Upper lobe of left lung (tissue), 6 donors: Measurements from ENCODE around the gene KRT32. TPM values are rescaled to one million over a fixed set of nuclear protein-coding genes. Genes with fewer than 3 reads are reported as not detected.
A peak's percentile ranks its signal among the peaks of the same experiment; 100 is the strongest.

Experiments used
- ATAC-seq, 2 donors: fragments of 200-7000 bp; cut with Tn5 transposase; one replicate each; pipeline ENCODE4 v1.9.1; 2022; ENCODE audit warnings: mild to moderate bottlenecking in 2 of 2, moderate library complexity in 2 of 2; ENCODE audit not compliant: low FRiP score in 2 of 2
- DNase-seq, 2 donors: peaks; one replicate each; pipeline ENCODE4 v3.0.0-alpha.2; 2019 to 2020
- H3K27ac ChIP-seq, 4 donors: fragments of 200-600 bp; sonication (generic); one replicate each; pipeline ENCODE4 v1.5.1; 2016 to 2019
- H3K27me3 ChIP-seq, 4 donors: fragments of 200-600 bp; sonication (generic); one replicate each; pipeline ENCODE4 v1.5.1; 2017 to 2019
- H3K36me3 ChIP-seq, 4 donors: fragments of 200-600 bp; sonication (generic); one replicate each; pipeline ENCODE4 v1.5.1; 2016 to 2019
- H3K4me1 ChIP-seq, 4 donors: fragments of 200-600 bp; sonication (generic); one replicate each; pipeline ENCODE4 v1.5.1; 2018 to 2019
- H3K4me3 ChIP-seq, 4 donors: fragments of 200-600 bp; sonication (generic); one replicate each; pipeline ENCODE4 v1.5.1; 2017 to 2019; ENCODE audit warnings: mild to moderate bottlenecking in 2 of 4, moderate library complexity in 1 of 4
- H3K9me3 ChIP-seq, 4 donors: fragments of 200-600 bp; sonication (generic); one replicate each; pipeline ENCODE4 v1.5.1; 2018 to 2019
- EP300 ChIP-seq, 4 donors: sonication (generic); formaldehyde crosslinking; IDR thresholded peaks; one replicate each; pipeline ENCODE4 v1.5.1; 2017; ENCODE audit warnings: antibody characterized with exemption in 4 of 4, control low read depth in 2 of 4
- POLR2A ChIP-seq, 4 donors: fragments of 450-650 bp; IDR thresholded peaks; one replicate each; pipeline ENCODE4 v1.5.1; 2016 to 2017; ENCODE audit warnings: antibody characterized with exemption in 4 of 4, mild to moderate bottlenecking in 2 of 4
- POLR2AphosphoS5 ChIP-seq, 2 donors: sonication (generic); formaldehyde crosslinking; IDR thresholded peaks; one replicate each; pipeline ENCODE4 v1.5.1; 2017; ENCODE audit warnings: antibody characterized with exemption in 2 of 2
- WGBS, 2 donors: methylation state at CpG; one replicate each; pipeline ENCODE4 v1.1.5; 2017 to 2018; 5-methylcytosine and 5-hydroxymethylcytosine counted together
- total RNA-seq, 6 donors: library from RNA; depleted of rRNA in 4 of 6; stranded (reverse); fragments of >200 nt in 4 of 6; gene quantifications; one replicate each; pipeline versions ENCODE4 v1.1.0 to v1.2.1, GENCODE V29; 2016 to 2021
- TF ChIP-seq, protein P1 (sequence below), 6 experiments: fragments of 450-650 bp in 4 of 6; fragments of 200-600 bp in 2 of 6; sonication (generic) in 2 of 6; IDR thresholded peaks; one replicate each; pipeline ENCODE4 v1.5.1; 2016 to 2019; ENCODE audit warnings: antibody characterized with exemption in 6 of 6
- donor health status: DM: no; HTN: no; CAD: no; lungs with moderate emphysema.
- donor health status: DM: no; HTN: yes; CAD: no; lungs with severe emphysema.

KRT32 gene
- total RNA-seq, 6 donors from 2014 or later = not detected

DNA sequence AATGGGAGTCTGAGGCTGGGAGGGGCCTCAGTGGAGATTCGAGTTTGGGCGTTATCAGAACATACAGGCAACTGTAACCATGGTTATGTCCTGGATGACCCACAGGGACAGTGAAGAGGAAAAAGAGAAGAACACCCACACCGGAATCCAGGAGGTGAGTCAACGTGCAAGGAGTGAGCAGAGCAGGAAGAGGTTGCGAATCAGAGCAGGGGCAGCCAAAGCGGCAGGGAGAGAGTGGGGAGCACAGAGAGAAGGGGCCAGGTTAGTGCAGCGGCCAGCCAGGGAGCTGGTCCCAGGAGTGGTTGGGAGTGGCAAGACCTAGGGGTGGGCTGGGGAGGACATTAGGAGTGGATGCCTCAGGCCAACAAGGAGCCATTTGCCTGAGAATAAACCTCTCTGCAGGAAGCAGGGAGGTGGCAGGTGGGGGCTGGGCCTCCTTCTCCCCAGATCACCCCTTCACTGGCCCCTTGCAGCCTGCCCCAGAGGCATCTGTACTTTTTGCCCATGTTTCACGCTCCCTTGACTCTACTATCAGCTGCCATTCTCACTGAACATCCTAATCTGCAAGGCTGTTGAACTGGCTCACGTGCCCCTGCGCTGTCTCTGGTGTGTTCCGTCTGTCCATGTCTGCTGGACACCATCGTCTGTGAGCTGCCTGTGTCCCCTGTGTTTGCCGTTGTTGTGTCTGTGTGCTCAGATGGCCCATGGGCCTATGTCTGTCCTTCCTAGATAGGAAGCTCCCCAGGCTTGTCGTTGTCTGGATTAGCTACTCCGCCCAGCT lies 33.1 kb upstream of the KRT32 start:
- peak overlapping the region in 2 of 4 donors; percentile 1 to 63 for H3K27ac ChIP-seq
- no peak for ATAC-seq
- peaks cover 5 to 15% (median 9%) of the 10 kb centered on the region in 4 donors for H3K4me1 ChIP-seq
- H3K4me3 ChIP-seq = no peak overlapping the region
- WGBS, 2 donors = 63 to 66% methylated on average over 15 of the region's 15 CpGs
- DNase-seq = no peak
- no peaks in the 10 kb centered on the region for H3K27me3 ChIP-seq
- H3K9me3 ChIP-seq = no peaks in the 10 kb centered on the region
- TF ChIP-seq POLR2AphosphoS5 (IDR thresholded peaks at IDR 0.05) (no peak), POLR2A (IDR thresholded peaks at IDR 0.05) (no peak), EP300 (IDR thresholded peaks at IDR 0.05) (no peak)
- TF ChIP-seq, protein P1, sequence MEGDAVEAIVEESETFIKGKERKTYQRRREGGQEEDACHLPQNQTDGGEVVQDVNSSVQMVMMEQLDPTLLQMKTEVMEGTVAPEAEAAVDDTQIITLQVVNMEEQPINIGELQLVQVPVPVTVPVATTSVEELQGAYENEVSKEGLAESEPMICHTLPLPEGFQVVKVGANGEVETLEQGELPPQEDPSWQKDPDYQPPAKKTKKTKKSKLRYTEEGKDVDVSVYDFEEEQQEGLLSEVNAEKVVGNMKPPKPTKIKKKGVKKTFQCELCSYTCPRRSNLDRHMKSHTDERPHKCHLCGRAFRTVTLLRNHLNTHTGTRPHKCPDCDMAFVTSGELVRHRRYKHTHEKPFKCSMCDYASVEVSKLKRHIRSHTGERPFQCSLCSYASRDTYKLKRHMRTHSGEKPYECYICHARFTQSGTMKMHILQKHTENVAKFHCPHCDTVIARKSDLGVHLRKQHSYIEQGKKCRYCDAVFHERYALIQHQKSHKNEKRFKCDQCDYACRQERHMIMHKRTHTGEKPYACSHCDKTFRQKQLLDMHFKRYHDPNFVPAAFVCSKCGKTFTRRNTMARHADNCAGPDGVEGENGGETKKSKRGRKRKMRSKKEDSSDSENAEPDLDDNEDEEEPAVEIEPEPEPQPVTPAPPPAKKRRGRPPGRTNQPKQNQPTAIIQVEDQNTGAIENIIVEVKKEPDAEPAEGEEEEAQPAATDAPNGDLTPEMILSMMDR (IDR thresholded peaks at IDR 0.05) = no peak
- H3K36me3 ChIP-seq = no peaks in the 10 kb centered on the region

DNA sequence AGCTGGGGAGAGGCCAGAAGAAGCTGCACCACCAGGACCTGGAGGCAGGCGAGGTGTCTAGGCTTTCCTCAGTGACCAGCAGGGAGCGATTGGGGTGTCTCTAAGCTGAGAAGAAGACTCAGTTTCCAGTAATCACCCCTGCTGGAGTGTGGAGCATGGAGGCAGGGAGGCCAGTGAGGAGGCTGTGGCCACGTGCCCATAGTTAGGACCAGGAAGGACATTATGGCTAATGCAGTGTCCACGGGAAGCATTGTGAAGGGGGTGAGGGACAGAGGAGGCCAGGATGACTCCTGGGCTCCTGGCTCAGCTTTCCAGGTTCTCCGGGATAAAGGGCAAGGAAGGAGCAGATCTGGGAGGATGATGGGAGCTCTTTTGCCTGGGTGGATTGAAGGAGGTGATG lies 32.5 kb upstream of the KRT32 start:
- ATAC-seq = no peak
- WGBS, 2 donors = 81 to 83% methylated on average over 5 of the region's 5 CpGs
- TF ChIP-seq POLR2A (IDR thresholded peaks at IDR 0.05) (no peak), POLR2AphosphoS5 (IDR thresholded peaks at IDR 0.05) (no peak)
- TF ChIP-seq, protein P1 (IDR thresholded peaks at IDR 0.05) = no peak

DNA sequence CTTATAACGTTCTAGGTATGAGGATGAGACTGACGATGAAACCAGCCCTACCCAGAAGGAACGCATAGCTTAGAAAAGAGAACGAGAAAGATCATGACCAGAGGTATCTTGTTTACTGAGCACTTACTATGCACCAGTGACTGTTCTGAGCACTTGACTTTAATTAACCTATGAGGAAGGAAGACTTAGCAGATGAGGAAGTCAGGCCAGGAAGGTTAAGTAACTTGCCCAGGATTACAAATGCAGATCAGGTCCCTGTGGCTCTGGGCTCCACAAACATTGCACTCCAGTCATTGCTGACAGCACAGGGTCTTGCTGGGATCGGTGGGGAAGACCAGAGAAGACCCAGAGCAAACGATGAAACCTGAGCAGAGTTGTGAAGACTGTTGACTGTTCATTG lies 31.1 kb upstream of the KRT32 start:
- no peaks in the 10 kb centered on the region for H3K27me3 ChIP-seq
- DNase-seq (peak in 1 of 2 donors; percentile 53), ATAC-seq (peak; percentile 19 to 52)
- peak overlapping the region; percentile 70 to 84 (median 82) for H3K27ac ChIP-seq
- TF ChIP-seq POLR2A (IDR thresholded peaks at IDR 0.05) (peak in 1 of 4 donors; percentile 42), POLR2AphosphoS5 (IDR thresholded peaks at IDR 0.05) (no peak)
- 43 to 44% methylated on average over 6 of the region's 6 CpGs for WGBS, 2 donors
- peaks cover 5 to 15% (median 9%) of the 10 kb centered on the region in 4 donors for H3K4me1 ChIP-seq
- no peaks in the 10 kb centered on the region for H3K9me3 ChIP-seq
- H3K36me3 ChIP-seq = no peaks in the 10 kb centered on the region
- H3K4me3 ChIP-seq = no peak overlapping the region

More for the DNA sequence above, 32.5 kb upstream of the KRT32 start:
- no peak overlapping the region for H3K4me3 ChIP-seq
- H3K27ac ChIP-seq = peak overlapping the region in 2 of 4 donors; percentile 1 to 63
- H3K4me1 ChIP-seq = peaks cover 5 to 14% (median 9%) of the 10 kb centered on the region in 4 donors
- no peak for DNase-seq
- H3K36me3 ChIP-seq = no peaks in the 10 kb centered on the region
- H3K9me3 ChIP-seq = no peaks in the 10 kb centered on the region
- H3K27me3 ChIP-seq = no peaks in the 10 kb centered on the region

DNA sequence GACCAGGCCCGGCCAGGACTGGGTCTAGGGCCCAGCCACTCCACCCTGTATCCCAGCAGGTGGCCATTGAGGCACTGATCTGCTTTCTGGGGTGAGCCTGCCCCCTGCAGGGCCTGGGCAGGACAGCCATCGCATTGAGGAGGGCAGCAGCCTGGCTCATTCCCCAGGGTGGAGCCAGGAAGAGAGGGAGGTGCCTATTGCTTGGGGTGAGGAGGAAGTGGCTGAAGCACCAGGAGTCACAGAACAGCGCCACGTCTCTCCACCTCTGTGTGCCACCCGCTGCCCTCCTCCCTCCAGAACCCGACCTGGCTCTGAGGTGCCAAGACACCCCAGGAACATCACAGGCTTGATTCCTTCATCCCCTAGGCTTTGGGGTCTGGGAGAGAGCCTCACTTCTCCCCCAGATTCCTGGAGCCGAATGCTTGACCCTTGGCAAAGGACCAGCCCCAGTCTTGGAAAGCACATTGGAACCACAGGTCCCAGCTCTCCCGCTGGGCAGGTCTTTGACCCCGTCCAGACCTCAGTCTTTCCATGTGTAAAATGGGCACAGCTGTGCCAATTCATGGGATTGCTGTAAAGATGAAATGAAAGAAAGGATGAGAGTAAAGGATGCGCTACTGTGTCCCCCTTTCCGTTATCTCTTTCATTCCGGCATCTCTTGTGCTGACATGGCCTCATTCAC lies 29.8 kb upstream of the KRT32 start:
- TF ChIP-seq, protein P1 (IDR thresholded peaks at IDR 0.05) = peak; percentile 46 to 94 (median 88)
- TF ChIP-seq POLR2AphosphoS5 (IDR thresholded peaks at IDR 0.05) = peak in 1 of 2 donors; percentile 47
- no peak for TF ChIP-seq EP300 (IDR thresholded peaks at IDR 0.05)
- TF ChIP-seq POLR2A (IDR thresholded peaks at IDR 0.05) = peak in 1 of 4 donors; percentile 71
- peak overlapping the region in 3 of 4 donors; percentile 79 to 84 (median 84) for H3K27ac ChIP-seq
- peak; percentile 89 to 95 for ATAC-seq
- H3K36me3 ChIP-seq = no peaks in the 10 kb centered on the region
- H3K9me3 ChIP-seq = no peaks in the 10 kb centered on the region
- H3K4me1 ChIP-seq = peaks cover 11 to 23% (median 16%) of the 10 kb centered on the region in 4 donors
- H3K4me3 ChIP-seq = no peak overlapping the region
- peak; percentile 90 to 94 for DNase-seq
- no peaks in the 10 kb centered on the region for H3K27me3 ChIP-seq
- 45 to 46% methylated on average over 11 to 12 of the region's 12 CpGs for WGBS, 2 donors

DNA sequence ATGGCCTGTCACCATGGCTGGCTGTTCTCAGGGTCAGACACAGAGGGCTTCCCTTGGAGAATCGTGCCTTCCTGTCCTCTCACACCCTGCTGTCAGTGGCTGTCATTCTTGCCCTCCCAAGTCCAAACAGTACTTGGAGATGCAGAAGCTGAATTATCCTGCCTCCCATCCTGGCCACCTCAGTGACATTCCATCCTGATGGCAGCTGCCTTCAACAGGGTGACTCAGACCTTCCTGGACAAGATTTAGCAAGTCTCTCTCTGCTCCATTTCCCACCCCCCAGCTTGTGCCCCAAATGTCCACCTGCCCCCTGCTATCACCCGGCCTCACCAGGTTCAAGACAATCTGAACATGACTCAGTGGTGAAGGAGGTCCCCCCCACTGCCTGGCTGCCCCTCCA lies 27.3 kb upstream of the KRT32 start:
- Histone ChIP-seq H3K27me3 (no peaks in the 10 kb centered on the region), H3K4me1 (peaks cover 11 to 23% (median 17%) of the 10 kb centered on the region in 4 donors), H3K9me3 (no peaks in the 10 kb centered on the region), H3K36me3 (no peaks in the 10 kb centered on the region), H3K4me3 (no peak overlapping the region), H3K27ac (no peak overlapping the region)
- DNase-seq (no peak), ATAC-seq (no peak)
- TF ChIP-seq EP300 (IDR thresholded peaks at IDR 0.05) (no peak), POLR2A (IDR thresholded peaks at IDR 0.05) (no peak), POLR2AphosphoS5 (IDR thresholded peaks at IDR 0.05) (no peak)
- TF ChIP-seq, protein P1 (IDR thresholded peaks at IDR 0.05) = no peak
- WGBS, 2 donors = 58 to 60% methylated on average over 2 of the region's 2 CpGs
